Measurements from ENCODE around the gene PCDHGA8.
"Not testable (repeated sequence)": the region's sequence is repeated elsewhere in the genome, so short reads cannot be mapped to it uniquely, and the experiment has no call there.

Gene PCDHGA8

DNA sequence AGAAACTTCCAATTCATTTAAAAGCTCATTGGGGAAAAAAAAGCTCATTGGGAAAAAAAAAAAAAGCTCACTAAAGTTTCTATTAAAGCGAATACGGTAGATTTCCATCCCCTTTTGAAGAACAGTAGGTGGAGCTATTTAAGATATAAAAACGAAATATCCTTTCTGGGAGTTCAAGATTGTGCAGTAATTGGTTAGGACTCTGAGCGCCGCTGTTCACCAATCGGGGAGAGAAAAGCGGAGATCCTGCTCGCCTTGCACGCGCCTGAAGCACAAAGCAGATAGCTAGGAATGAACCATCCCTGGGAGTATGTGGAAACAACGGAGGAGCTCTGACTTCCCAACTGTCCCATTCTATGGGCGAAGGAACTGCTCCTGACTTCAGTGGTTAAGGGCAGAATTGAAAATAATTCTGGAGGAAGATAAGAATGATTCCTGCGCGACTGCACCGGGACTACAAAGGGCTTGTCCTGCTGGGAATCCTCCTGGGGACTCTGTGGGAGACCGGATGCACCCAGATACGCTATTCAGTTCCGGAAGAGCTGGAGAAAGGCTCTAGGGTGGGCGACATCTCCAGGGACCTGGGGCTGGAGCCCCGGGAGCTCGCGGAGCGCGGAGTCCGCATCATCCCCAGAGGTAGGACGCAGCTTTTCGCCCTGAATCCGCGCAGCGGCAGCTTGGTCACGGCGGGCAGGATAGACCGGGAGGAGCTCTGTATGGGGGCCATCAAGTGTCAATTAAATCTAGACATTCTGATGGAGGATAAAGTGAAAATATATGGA, 38.1 kb downstream of the PCDHGA8 start, which contains the start of gene PCDHGA12:
PCDHGA12 (plus strand) TSS at position 176 of the 782 bp plus-strand sequence; CDS start at position 429, 253 bp downstream.
- POLR2A ChIA-PET: interaction anchor here (1.0 kb wide), 1 partner anchor 13 kb away, joined by 3 read pairs; no protein-coding TSS in a partner anchor

DNA sequence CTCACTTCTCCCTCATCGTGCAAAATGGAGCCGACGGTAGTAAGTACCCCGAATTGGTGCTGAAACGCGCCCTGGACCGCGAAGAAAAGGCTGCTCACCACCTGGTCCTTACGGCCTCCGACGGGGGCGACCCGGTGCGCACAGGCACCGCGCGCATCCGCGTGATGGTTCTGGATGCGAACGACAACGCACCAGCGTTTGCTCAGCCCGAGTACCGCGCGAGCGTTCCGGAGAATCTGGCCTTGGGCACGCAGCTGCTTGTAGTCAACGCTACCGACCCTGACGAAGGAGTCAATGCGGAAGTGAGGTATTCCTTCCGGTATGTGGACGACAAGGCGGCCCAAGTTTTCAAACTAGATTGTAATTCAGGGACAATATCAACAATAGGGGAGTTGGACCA, 38.9 kb downstream of the PCDHGA8 start:
- Histone ChIP-seq H3K27ac (ENCODE audit: extremely low read depth, low read depth, low read length) (no peak overlapping the region), H3K9me3 (ENCODE audit: control insufficient read depth, insufficient read depth, low read depth, low read length) (no peaks in the 10 kb centered on the region), H3K4me1 (ENCODE audit: control insufficient read depth, insufficient read depth, low read length) (no peaks in the 10 kb centered on the region), H3K4me3 (ENCODE audit: low read depth, low read length) (no peak overlapping the region), H3K36me3 (ENCODE audit: control insufficient read depth in 2 of 2, insufficient read depth in 1 of 2, low read length in 2 of 2) (no peaks in the 10 kb centered on the region)
- ChIA-PET CTCF (interaction anchor here (1.6 to 5.4 kb wide), 3 partner anchors 90 to 127 kb away, joined by 10 to 38 read pairs (median 34); no protein-coding TSS in a partner anchor), POLR2A (interaction anchor here (1.0 kb wide), 1 partner anchor 12 kb away, joined by 3 read pairs; no protein-coding TSS in a partner anchor)
- TF ChIP-seq, protein P1, sequence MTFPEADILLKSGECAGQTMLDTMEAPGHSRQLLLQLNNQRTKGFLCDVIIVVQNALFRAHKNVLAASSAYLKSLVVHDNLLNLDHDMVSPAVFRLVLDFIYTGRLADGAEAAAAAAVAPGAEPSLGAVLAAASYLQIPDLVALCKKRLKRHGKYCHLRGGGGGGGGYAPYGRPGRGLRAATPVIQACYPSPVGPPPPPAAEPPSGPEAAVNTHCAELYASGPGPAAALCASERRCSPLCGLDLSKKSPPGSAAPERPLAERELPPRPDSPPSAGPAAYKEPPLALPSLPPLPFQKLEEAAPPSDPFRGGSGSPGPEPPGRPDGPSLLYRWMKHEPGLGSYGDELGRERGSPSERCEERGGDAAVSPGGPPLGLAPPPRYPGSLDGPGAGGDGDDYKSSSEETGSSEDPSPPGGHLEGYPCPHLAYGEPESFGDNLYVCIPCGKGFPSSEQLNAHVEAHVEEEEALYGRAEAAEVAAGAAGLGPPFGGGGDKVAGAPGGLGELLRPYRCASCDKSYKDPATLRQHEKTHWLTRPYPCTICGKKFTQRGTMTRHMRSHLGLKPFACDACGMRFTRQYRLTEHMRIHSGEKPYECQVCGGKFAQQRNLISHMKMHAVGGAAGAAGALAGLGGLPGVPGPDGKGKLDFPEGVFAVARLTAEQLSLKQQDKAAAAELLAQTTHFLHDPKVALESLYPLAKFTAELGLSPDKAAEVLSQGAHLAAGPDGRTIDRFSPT (tag by site-specific recombination; IDR thresholded peaks at IDR 0.05): no peak
- TF ChIP-seq ZNF292 (tag by site-specific recombination; IDR thresholded peaks at IDR 0.05; ENCODE audit: borderline replicate concordance, low read depth) (no peak), ZNF155 (tag by site-specific recombination; IDR thresholded peaks at IDR 0.05) (no peak)

More for the DNA sequence above, 38.1 kb downstream of the PCDHGA8 start, which contains the start of gene PCDHGA12:
- no peak for TF ChIP-seq ZNF660 (tag by site-specific recombination; IDR thresholded peaks at IDR 0.05)
- TF ChIP-seq, protein P1 (tag by site-specific recombination; IDR thresholded peaks at IDR 0.05): no peak
- H3K36me3 ChIP-seq (ENCODE audit: control insufficient read depth in 2 of 2, insufficient read depth in 1 of 2, low read length in 2 of 2): no peaks in the 10 kb centered on the region
- H3K4me3 ChIP-seq (ENCODE audit: low read depth, low read length): no peak within 1 kb of the TSS
- no peak within 1 kb of the TSS for H3K27ac ChIP-seq (ENCODE audit: extremely low read depth, low read depth, low read length)
- no peaks in the 10 kb centered on the region for H3K4me1 ChIP-seq (ENCODE audit: control insufficient read depth, insufficient read depth, low read length)
- no peaks in the 10 kb centered on the region for H3K9me3 ChIP-seq (ENCODE audit: control insufficient read depth, insufficient read depth, low read depth, low read length)
- CTCF ChIA-PET: interaction anchor here (0.6 to 5.4 kb wide), 27 partner anchors 8 to 152 kb away, joined by 3 to 38 read pairs (median 4); partner anchors contain the start of genes PCDHGA1, PCDHGA10, PCDHGA11 and PCDHGA2

DNA sequence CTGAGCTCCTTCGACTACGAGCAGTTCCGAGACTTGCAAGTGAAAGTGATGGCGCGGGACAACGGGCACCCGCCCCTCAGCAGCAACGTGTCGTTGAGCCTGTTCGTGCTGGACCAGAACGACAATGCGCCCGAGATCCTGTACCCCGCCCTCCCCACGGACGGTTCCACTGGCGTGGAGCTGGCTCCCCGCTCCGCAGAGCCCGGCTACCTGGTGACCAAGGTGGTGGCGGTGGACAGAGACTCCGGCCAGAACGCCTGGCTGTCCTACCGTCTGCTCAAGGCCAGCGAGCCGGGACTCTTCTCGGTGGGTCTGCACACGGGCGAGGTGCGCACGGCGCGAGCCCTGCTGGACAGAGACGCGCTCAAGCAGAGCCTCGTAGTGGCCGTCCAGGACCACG, 39.9 kb downstream of the PCDHGA8 start:
- H3K36me3 ChIP-seq (ENCODE audit: control insufficient read depth in 2 of 2, insufficient read depth in 1 of 2, low read length in 2 of 2); H3K27ac ChIP-seq (ENCODE audit: extremely low read depth, low read depth, low read length); H3K4me1 ChIP-seq (ENCODE audit: control insufficient read depth, insufficient read depth, low read length); POLR2A ChIA-PET; H3K4me3 ChIP-seq (ENCODE audit: low read depth, low read length); H3K9me3 ChIP-seq (ENCODE audit: control insufficient read depth, insufficient read depth, low read depth, low read length): not testable (repeated sequence)
- CTCF ChIA-PET: interaction anchor here (0.5 to 5.4 kb wide), 2 partner anchors 11 to 126 kb away, joined by 3 to 34 read pairs; partner anchors contain the start of gene PCDHGA11

DNA sequence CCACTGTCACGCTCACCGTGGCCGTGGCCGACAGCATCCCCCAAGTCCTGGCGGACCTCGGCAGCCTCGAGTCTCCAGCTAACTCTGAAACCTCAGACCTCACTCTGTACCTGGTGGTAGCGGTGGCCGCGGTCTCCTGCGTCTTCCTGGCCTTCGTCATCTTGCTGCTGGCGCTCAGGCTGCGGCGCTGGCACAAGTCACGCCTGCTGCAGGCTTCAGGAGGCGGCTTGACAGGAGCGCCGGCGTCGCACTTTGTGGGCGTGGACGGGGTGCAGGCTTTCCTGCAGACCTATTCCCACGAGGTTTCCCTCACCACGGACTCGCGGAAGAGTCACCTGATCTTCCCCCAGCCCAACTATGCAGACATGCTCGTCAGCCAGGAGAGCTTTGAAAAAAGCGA, 40.3 kb downstream of the PCDHGA8 start:
- POLR2A ChIA-PET; H3K9me3 ChIP-seq (ENCODE audit: control insufficient read depth, insufficient read depth, low read depth, low read length): not testable (repeated sequence)
- CTCF ChIA-PET: interaction anchor here (5.4 kb wide), 1 partner anchor 125 kb away, joined by 34 read pairs; no protein-coding TSS in a partner anchor

DNA sequence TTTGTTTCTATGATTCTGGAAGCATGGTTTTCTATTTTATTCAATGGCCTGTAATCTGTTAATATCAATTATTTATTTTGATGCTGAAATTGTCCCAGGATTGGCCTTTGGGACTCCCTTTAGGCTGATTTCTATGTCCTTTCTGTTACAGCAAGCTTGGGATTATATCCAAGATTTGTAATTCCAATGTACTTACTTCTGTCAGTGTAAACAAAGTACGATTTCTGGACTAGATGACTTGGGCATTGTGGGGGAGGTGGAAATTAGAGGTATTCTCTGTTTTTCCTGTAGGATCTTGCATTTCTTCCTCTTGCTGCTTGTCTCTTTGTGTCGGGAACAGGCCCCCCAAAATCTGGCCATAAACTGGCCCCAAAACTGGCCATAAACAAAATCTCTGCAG, 41.6 kb downstream of the PCDHGA8 start:
- H3K36me3 ChIP-seq (ENCODE audit: control insufficient read depth in 2 of 2, insufficient read depth in 1 of 2, low read length in 2 of 2): no peaks in the 10 kb centered on the region
- CTCF ChIA-PET: interaction anchor here (0.7 to 1.2 kb wide), 2 partner anchors 37 to 89 kb away, joined by 3 read pairs; no protein-coding TSS in a partner anchor
- POLR2A ChIA-PET: no interaction called here
- H3K9me3 ChIP-seq (ENCODE audit: control insufficient read depth, insufficient read depth, low read depth, low read length): no peaks in the 10 kb centered on the region
- H3K27ac ChIP-seq (ENCODE audit: extremely low read depth, low read depth, low read length): no peak overlapping the region
- no peak overlapping the region for H3K4me3 ChIP-seq (ENCODE audit: low read depth, low read length)
- TF ChIP-seq ZNF354C (tag by site-specific recombination; IDR thresholded peaks at IDR 0.05; ENCODE audit: borderline replicate concordance, low read depth): no peak
- TF ChIP-seq ZBTB8A (tag by site-specific recombination; IDR thresholded peaks at IDR 0.05): no peak
- TF ChIP-seq ZNF654 (tag by site-specific recombination; IDR thresholded peaks at IDR 0.05; ENCODE audit: low read depth): no peak
- TF ChIP-seq ZNF394 (tag by site-specific recombination; IDR thresholded peaks at IDR 0.05; ENCODE audit: borderline replicate concordance): no peak
- no peaks in the 10 kb centered on the region for H3K4me1 ChIP-seq (ENCODE audit: control insufficient read depth, insufficient read depth, low read length)

More for the DNA sequence above, 40.3 kb downstream of the PCDHGA8 start:
- not testable (repeated sequence) for H3K4me3 ChIP-seq (ENCODE audit: low read depth, low read length); H3K4me1 ChIP-seq (ENCODE audit: control insufficient read depth, insufficient read depth, low read length); H3K27ac ChIP-seq (ENCODE audit: extremely low read depth, low read depth, low read length); H3K36me3 ChIP-seq (ENCODE audit: control insufficient read depth in 2 of 2, insufficient read depth in 1 of 2, low read length in 2 of 2)
